Erythroblast (primary cell): ENCODE results near the gene HIPK2.

ENCODE experiments used
- GATA1 ChIP-seq: IDR thresholded peaks from 2 replicates; pipeline ENCODE4 v1.6.1; 2011; ENCODE audit warnings: low read depth, mild to moderate bottlenecking, control low read depth, low read length, moderate library complexity
- POLR2A ChIP-seq: IDR thresholded peaks from 2 replicates; pipeline ENCODE4 v1.6.1; 2011; ENCODE audit warnings: mild to moderate bottlenecking, low read length

DNA sequence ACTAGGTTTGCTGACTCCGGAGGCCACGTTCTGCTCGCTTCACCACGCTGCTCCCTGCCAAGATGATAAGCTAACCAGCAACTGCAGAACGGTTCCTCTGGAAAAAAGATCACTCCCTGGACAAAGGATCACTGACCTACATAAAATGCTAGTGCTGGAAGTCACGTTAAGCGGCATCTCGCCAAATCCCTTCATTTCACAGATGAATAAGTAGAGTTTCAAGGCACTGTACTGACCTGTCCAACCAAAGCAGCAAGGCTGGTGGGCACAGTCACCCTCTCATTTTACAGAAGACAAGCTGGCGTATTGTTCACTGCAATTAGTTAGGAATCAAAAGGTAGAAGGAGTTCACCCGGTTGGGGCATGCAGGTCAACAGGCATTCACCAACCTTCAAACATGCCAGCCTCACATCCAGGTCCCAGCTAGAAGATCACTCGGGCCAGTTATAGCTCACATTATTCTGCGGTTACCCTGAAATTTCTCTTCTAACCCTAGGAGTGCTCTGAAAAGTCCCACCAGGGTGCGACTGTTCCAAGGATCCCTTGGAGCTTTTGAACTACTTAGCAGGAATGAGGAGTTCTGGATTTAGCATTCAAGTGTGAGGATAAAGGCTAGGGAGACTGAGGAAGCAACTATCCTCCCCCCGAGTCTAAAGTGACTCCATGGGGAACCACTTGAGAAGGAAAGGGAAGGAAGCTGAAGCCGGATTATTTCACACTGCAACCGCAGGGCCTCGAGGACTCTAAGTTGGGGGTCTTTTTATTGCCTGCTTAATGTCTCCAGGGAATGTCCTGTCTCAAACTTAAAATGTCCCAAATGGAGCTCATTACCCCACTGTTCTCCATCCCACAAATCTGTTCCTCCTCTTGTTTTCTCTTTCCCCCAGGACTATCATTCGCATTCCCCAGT is 32.8 kb downstream of the HIPK2 start:
- TF ChIP-seq POLR2A (no peak), GATA1 (no peak)
